ENCODE measurements around the gene CYFIP1. TPM values are rescaled to one million over a fixed set of nuclear protein-coding genes. Genes with fewer than 3 reads are reported as not detected.

The CYFIP1 gene
- total RNA-seq, 1 experiment from 2014 or later = 79.2 TPM

GRCh38 chr15:22954326-22954725 lies 25.8 kb downstream of the CYFIP1 start (continued):
- TF ChIP-seq ARID4B (CRISPR knock-in tag; IDR thresholded peaks at IDR 0.05; ENCODE audit: borderline replicate concordance) (no peak), FOXJ3 (CRISPR knock-in tag; IDR thresholded peaks at IDR 0.05; ENCODE audit: borderline replicate concordance) (no peak), TCF7 (CRISPR knock-in tag; IDR thresholded peaks at IDR 0.05; ENCODE audit: low read depth) (no peak), GRHL2 (CRISPR knock-in tag; IDR thresholded peaks at IDR 0.05; ENCODE audit: insufficient replicate concordance, severe bottlenecking) (no peak)

- H3K9me3 Mint-ChIP-seq = no peaks in the 10 kb centered on the region
- no peak overlapping the region for H3K27ac Mint-ChIP-seq
- CTCF ChIA-PET = interaction anchor here (0.8 to 0.9 kb wide), 2 partner anchors 13 to 83 kb away, joined by 3 read pairs; no protein-coding TSS in a partner anchor
These were observed 27.2 kb downstream of the CYFIP1 start for GRCh38 chr15:22952796-22953579.

DNA sequence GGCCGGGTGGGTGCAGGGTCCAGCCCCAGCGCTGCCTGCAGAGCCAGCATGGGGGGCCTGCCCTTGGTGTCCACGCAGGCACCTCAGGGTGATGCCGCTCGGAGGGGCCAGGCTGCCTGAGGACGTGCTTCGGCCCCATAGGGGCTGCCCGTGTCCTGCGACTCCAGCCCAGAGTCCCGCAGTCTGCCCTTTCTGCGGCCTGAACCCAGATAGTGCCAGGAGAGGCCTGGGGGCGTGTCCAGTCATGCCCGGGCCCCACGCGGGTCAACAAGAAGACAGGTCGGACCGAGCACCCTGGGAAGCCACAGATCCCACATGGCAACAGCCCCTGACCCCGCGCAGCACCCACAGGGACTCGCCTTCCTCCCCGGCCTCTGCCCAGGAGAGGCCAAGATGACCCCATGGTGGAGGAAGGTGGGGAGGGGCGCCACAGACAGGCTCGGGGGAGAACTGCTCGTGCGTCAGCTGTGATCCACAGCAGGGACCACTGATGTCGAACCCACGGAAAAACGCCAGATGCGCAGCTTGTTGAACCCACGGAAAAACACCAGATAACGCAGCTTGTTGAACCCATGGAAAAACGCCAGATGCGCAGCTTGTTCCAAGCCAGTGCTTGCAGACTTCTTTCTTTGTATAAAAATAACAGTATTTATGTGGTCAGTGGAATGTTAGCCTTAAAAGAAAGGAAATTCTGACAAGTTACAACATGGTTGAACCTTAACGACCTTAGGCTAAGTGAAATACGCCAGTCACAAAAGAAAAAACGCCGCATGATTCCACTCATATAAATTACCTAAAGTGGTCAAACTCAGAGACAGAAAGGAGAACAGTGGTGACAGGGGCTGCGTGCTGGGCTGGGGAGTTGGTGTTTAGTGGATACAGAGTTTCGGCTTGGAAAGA lies 28.5 kb downstream of the CYFIP1 start:
- Mint-ChIP-seq H3K9me3 (no peaks in the 10 kb centered on the region), H3K4me3 (no peak overlapping the region), H3K27ac (no peak overlapping the region), H3K36me3 (no peaks in the 10 kb centered on the region), H3K27me3 (ENCODE audit: low read depth) (peaks cover 58% of the 10 kb centered on the region), H3K4me1 (peaks cover 47% of the 10 kb centered on the region)
- CTCF ChIA-PET = no interaction called here
- ATAC-seq (no peak), DNase-seq (ENCODE audit: low spot score) (no peak)
- no peak for TF ChIP-seq FOXP1 (CRISPR knock-in tag; IDR thresholded peaks at IDR 0.05; ENCODE audit: borderline replicate concordance)
- TF ChIP-seq ZNF317 (CRISPR knock-in tag; IDR thresholded peaks at IDR 0.05; ENCODE audit: borderline replicate concordance, low read depth) = no peak
- TF ChIP-seq GABPB1 (CRISPR knock-in tag; IDR thresholded peaks at IDR 0.05) = no peak
- TF ChIP-seq ZNF138 (CRISPR knock-in tag; conservative IDR thresholded peaks at IDR 0.05) = no peak
- POLR2A ChIA-PET = interaction anchor here (0.6 kb wide), 1 partner anchor 25 kb away, joined by 4 read pairs; no protein-coding TSS in a partner anchor

More at GRCh38 chr15:22952796-22953579, 27.2 kb downstream of the CYFIP1 start:
- peak; percentile 69 for TF ChIP-seq ZNF423 (CRISPR knock-in tag; IDR thresholded peaks at IDR 0.05)
- no peak for TF ChIP-seq ZNF232 (CRISPR knock-in tag; IDR thresholded peaks at IDR 0.05)
- POLR2A ChIA-PET = interaction anchor here (1.0 kb wide), 1 partner anchor 10 kb away, joined by 3 read pairs; no protein-coding TSS in a partner anchor
- Mint-ChIP-seq H3K27me3 (ENCODE audit: low read depth) (peaks cover 58% of the 10 kb centered on the region), H3K4me3 (no peak overlapping the region), H3K36me3 (no peaks in the 10 kb centered on the region), H3K4me1 (peaks cover 40% of the 10 kb centered on the region)
- DNase-seq (ENCODE audit: low spot score) (peak; percentile 59), ATAC-seq (peak; percentile 31)

DNA sequence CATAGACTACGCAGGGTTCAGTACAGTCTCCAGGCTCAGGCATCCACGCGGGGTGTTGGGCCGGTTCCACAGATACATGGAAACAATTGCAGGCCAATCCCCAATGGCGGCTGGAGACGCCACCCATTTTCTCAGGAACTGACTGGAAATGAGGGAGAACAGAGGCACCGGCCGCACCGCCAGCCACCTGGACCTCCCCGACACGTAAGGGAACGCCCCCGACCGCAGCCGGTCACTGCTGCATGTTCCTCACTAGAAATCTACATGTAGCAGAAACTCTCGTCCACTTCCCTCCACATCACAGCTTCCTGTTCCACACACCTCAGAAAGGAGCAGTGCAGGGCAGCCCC lies 29.2 kb downstream of the CYFIP1 start:
- Mint-ChIP-seq H3K27ac (no peak overlapping the region), H3K4me3 (no peak overlapping the region), H3K4me1 (peaks cover 47% of the 10 kb centered on the region), H3K36me3 (no peaks in the 10 kb centered on the region), H3K9me3 (no peaks in the 10 kb centered on the region), H3K27me3 (ENCODE audit: low read depth) (peaks cover 56% of the 10 kb centered on the region)
- ChIA-PET POLR2A (interaction anchor here (0.6 kb wide), 1 partner anchor 24 kb away, joined by 4 read pairs; no protein-coding TSS in a partner anchor), CTCF (no interaction called here)
- DNase-seq (ENCODE audit: low spot score) = no peak
- ATAC-seq = no peak
- TF ChIP-seq TEAD4 (CRISPR knock-in tag; IDR thresholded peaks at IDR 0.05) (no peak), GTF2I (CRISPR knock-in tag; conservative IDR thresholded peaks at IDR 0.05) (no peak), TEAD1 (CRISPR knock-in tag; IDR thresholded peaks at IDR 0.05) (no peak), STAT6 (CRISPR knock-in tag; conservative IDR thresholded peaks at IDR 0.05; ENCODE audit: low read depth) (no peak), USF1 (CRISPR knock-in tag; IDR thresholded peaks at IDR 0.05) (no peak), EMX1 (CRISPR knock-in tag; IDR thresholded peaks at IDR 0.05) (no peak)
- TF ChIP-seq, protein P1, sequence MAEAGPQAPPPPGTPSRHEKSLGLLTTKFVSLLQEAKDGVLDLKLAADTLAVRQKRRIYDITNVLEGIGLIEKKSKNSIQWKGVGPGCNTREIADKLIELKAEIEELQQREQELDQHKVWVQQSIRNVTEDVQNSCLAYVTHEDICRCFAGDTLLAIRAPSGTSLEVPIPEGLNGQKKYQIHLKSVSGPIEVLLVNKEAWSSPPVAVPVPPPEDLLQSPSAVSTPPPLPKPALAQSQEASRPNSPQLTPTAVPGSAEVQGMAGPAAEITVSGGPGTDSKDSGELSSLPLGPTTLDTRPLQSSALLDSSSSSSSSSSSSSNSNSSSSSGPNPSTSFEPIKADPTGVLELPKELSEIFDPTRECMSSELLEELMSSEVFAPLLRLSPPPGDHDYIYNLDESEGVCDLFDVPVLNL (CRISPR knock-in tag; IDR thresholded peaks at IDR 0.05; ENCODE audit: borderline replicate concordance, low read depth) = no peak

Measured in WTC11 (cell line).